Globus pallidus (tissue), 1 donor: ENCODE data around the gene POU5F1.
"Not testable (repeated sequence)": the region's sequence is repeated elsewhere in the genome, so short reads cannot be mapped to it uniquely, and the experiment has no call there.

Experiments used
- DNase-seq: peaks from one replicate; pipeline ENCODE4 v3.0.0-alpha.2; 2015; ENCODE audit warnings: low spot score

POU5F1 gene

GRCh38 chr6:31170600-31170881, at the start of gene POU5F1:
TSS of gene POU5F1 (minus strand) at chr6:31170682. CDS start at chr6:31170620, 62 bp downstream.
- no peak for DNase-seq

- no peak for DNase-seq
These were observed 45.9 kb upstream of the POU5F1 start for GRCh38 chr6:31216208-31216898.

- not testable (repeated sequence) for DNase-seq
These were observed 44.7 kb upstream of the POU5F1 start for GRCh38 chr6:31215216-31215615.

GRCh38 chr6:31214516-31214915, 44.0 kb upstream of the POU5F1 start:
- no peak for DNase-seq

GRCh38 chr6:31210741-31211532, 40.5 kb upstream of the POU5F1 start:
- no peak for DNase-seq

- DNase-seq = no peak
These were observed 39.6 kb upstream of the POU5F1 start for GRCh38 chr6:31210123-31210522.

- no peak for DNase-seq
These were observed 38.7 kb upstream of the POU5F1 start for GRCh38 chr6:31209137-31209536.

GRCh38 chr6:31208506-31208905, 38.0 kb upstream of the POU5F1 start:
- DNase-seq = no peak

- no peak for DNase-seq
These were observed 35.2 kb upstream of the POU5F1 start for GRCh38 chr6:31205638-31206037.

- no peak for DNase-seq
These were observed 34.3 kb upstream of the POU5F1 start for GRCh38 chr6:31204751-31205145.

GRCh38 chr6:31203345-31203979, 33.0 kb upstream of the POU5F1 start:
- no peak for DNase-seq

- no peak for DNase-seq
These were observed 32.0 kb upstream of the POU5F1 start for GRCh38 chr6:31202259-31203166.

- DNase-seq = not testable (repeated sequence)
These were observed 28.6 kb upstream of the POU5F1 start for GRCh38 chr6:31199105-31199452.

- DNase-seq = peak; percentile 67
These were observed 27.2 kb upstream of the POU5F1 start for GRCh38 chr6:31197559-31198305.

- DNase-seq = not testable (repeated sequence)
These were observed 26.0 kb upstream of the POU5F1 start for GRCh38 chr6:31196251-31197022.

GRCh38 chr6:31195308-31195979, 25.0 kb upstream of the POU5F1 start:
- DNase-seq = not testable (repeated sequence)

- no peak for DNase-seq
These were observed 23.8 kb upstream of the POU5F1 start for GRCh38 chr6:31194061-31194834.

GRCh38 chr6:31193206-31193605, 22.7 kb upstream of the POU5F1 start:
- DNase-seq = no peak

GRCh38 chr6:31192431-31193105, 22.1 kb upstream of the POU5F1 start:
- DNase-seq = peak; percentile 58
